Progenitor cell of endocrine pancreas (in vitro differentiated cells): ENCODE data around the gene MAST4. TPM values are rescaled to one million over a fixed set of nuclear protein-coding genes. Genes with fewer than 3 reads are reported as not detected.

ENCODE experiments used
- DNase-seq: peaks from one replicate; pipeline ENCODE4 v3.0.0; 2021; ENCODE audit warnings: low spot score; ENCODE audit not compliant: unreplicated experiment
- H3K27ac Mint-ChIP-seq: 2 replicates; pipeline ENCODE4 v1.8.0; 2021; ENCODE audit warnings: mild to moderate bottlenecking, moderate library complexity, mixed read lengths
- H3K27me3 Mint-ChIP-seq: 2 replicates; pipeline ENCODE4 v1.8.0; 2021; ENCODE audit warnings: mixed read lengths
- H3K36me3 Mint-ChIP-seq: 2 replicates; pipeline ENCODE4 v1.8.0; 2022; ENCODE audit warnings: mixed read lengths; ENCODE audit not compliant: insufficient read depth
- H3K4me1 Mint-ChIP-seq: 2 replicates; pipeline ENCODE4 v1.8.0; 2021; ENCODE audit warnings: low read depth, mixed read lengths
- H3K4me3 Mint-ChIP-seq: 2 replicates; pipeline ENCODE4 v1.8.0; 2021; ENCODE audit warnings: low read depth, mild to moderate bottlenecking, moderate library complexity, mixed read lengths
- H3K9me3 Mint-ChIP-seq: 2 replicates; pipeline ENCODE4 v1.8.0; 2021; ENCODE audit warnings: low read depth, mixed read lengths
- CTCF ChIP-seq: fragments of 200-600 bp; sonication (generic); IDR thresholded peaks from one replicate; pipeline ENCODE4 v1.5.0; 2021; ENCODE audit warnings: antibody characterized with exemption, mild to moderate bottlenecking; ENCODE audit not compliant: unreplicated experiment
- total RNA-seq: library from RNA; stranded (reverse); gene quantifications from 2 replicates; pipeline ENCODE4 v1.2.1, GENCODE V29; 2021

Gene MAST4
- total RNA-seq, 1 donor from 2014 or later = 45.3 TPM

DNA sequence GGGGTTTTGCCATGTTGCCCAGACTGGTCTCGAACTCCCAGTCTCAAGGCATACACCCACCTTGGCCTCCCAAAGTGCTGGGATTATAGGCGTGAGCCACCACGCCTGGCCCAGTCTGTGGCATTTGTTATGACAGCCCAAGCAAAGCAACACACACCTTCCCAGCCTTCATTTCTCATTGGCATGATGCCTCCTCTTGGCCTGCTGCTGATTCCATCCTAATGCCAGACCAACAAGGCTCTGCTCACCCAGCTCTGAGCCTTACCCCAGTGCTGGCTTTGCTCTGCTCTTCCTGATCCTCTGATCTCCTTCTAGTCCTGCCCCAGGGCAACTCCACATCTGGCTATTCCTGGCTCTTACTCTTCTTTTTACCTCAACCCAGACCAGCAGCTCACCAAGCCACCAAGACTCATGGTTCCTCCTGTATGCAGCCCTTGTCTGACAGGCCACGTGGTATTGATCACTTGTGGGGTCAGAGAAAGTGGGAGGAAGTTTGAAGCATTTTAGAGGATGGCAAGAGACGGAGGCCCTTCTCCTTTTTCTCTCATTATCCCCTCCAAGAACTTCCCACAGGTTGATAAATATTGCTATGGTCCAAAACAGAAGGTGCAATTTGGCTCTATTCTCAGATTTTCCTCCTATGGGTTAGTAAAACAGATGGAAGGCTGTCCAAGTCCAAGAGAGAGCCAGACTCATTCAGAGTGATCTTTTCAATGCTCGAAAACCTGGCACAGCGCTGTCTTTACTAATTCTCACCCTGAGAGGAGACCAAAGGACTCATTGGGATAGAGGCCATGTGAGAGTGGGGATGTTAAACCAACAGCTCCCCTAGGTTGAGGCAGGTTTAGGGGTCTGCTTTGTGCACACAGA lies 599.4 kb downstream of the MAST4 start:
- Mint-ChIP-seq H3K4me3 (no peak overlapping the region), H3K27me3 (no peaks in the 10 kb centered on the region)
- TF ChIP-seq CTCF = no peak

DNA sequence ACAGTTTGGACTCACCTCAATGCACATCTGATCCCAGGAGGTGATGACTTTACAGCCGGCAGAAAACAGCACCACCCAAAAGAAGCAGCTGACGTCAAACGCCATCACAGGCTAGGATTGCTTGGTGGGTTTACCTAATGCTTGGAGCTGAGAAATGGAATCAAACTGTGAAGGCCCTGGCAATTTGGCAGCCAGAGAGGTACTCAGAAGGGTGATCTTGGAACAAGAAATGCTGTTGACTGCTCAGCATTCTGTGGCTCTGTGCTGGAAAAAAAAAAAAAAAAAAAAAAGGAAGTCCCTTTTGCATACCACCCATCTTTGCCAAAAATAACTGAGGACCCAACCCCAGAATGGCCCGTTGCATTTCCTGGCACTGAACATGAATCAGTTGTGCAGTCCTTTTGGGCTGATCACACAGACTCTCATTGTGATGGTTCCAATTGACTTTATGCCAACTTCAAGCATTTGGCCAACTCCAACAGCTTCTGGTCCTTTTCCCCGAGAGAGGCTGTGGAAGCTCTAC lies 600.4 kb downstream of the MAST4 start, which contains the start of gene CD180:
CD180 (minus strand) TSS at position 263 of the 523 bp plus-strand sequence; CDS start at position 105, 158 bp downstream.
- H3K36me3 Mint-ChIP-seq = no peaks in the 10 kb centered on the region
- TF ChIP-seq CTCF = no peak
- H3K4me1 Mint-ChIP-seq = no peaks in the 10 kb centered on the region
- no peak within 1 kb of the TSS for H3K27ac Mint-ChIP-seq
- peaks cover 14% of the 10 kb centered on the region for H3K9me3 Mint-ChIP-seq
- no peak within 1 kb of the TSS for H3K4me3 Mint-ChIP-seq
- H3K27me3 Mint-ChIP-seq = no peaks in the 10 kb centered on the region
- no peak for DNase-seq

More for the DNA sequence above, 599.4 kb downstream of the MAST4 start:
- H3K36me3 Mint-ChIP-seq = no peaks in the 10 kb centered on the region
- H3K4me1 Mint-ChIP-seq = peaks cover 4% of the 10 kb centered on the region
- DNase-seq = no peak
- no peak overlapping the region for H3K27ac Mint-ChIP-seq
- H3K9me3 Mint-ChIP-seq = peaks cover 7% of the 10 kb centered on the region

- Mint-ChIP-seq H3K4me3 (no peak overlapping the region), H3K9me3 (peaks cover 10% of the 10 kb centered on the region), H3K27me3 (no peaks in the 10 kb centered on the region)
Observed at GRCh38 chr5:67197536-67197935, 601.3 kb downstream of the MAST4 start.

DNA sequence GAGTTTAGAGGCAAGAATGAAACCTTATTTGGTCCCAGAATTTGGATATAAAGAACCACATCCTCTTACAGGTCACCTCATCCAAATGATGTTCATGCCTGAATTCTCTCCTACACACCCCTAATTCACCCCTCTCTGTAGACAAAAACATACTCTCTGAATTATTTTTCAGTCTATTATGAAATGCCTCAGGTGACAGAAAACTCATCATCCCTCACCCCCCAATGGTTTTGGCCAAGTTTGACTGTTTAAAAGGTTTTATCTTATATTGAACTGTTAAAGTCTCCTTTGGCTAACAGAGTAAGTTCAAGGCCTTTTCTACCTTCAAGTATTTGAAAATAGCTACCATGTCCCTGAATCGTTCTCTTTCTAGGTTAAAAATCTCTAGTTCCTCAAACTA lies 602.7 kb downstream of the MAST4 start:
- Mint-ChIP-seq H3K9me3 (peaks cover 10% of the 10 kb centered on the region), H3K27ac (no peak overlapping the region), H3K4me3 (no peak overlapping the region), H3K4me1 (no peaks in the 10 kb centered on the region), H3K27me3 (no peaks in the 10 kb centered on the region), H3K36me3 (no peaks in the 10 kb centered on the region)
- no peak for TF ChIP-seq CTCF
- DNase-seq = no peak

More at GRCh38 chr5:67197536-67197935, 601.3 kb downstream of the MAST4 start:
- no peaks in the 10 kb centered on the region for H3K4me1 Mint-ChIP-seq
- no peak overlapping the region for H3K27ac Mint-ChIP-seq
- no peak for DNase-seq
- H3K36me3 Mint-ChIP-seq = no peaks in the 10 kb centered on the region
- no peak for TF ChIP-seq CTCF

GRCh38 chr5:67199859-67200258 lies 603.7 kb downstream of the MAST4 start:
- Mint-ChIP-seq H3K4me3 (no peak overlapping the region), H3K36me3 (no peaks in the 10 kb centered on the region), H3K9me3 (peaks cover 6% of the 10 kb centered on the region), H3K27me3 (no peaks in the 10 kb centered on the region), H3K4me1 (peaks cover 7% of the 10 kb centered on the region), H3K27ac (no peak overlapping the region)
- TF ChIP-seq CTCF = no peak
- DNase-seq = no peak
